SJSA1 (cell line): ENCODE results near the gene TARS1. TPM values are rescaled to one million over a fixed set of nuclear protein-coding genes. Genes with fewer than 3 reads are reported as not detected.

Source experiments
- DNase-seq, 2 experiments: peaks; one replicate each; pipeline ENCODE4 v3.0.0-alpha.2; 2015 to 2020; ENCODE audit warnings: low spot score in 2 of 2, low read depth in 1 of 2
- H3K27ac ChIP-seq: fragments of 250-450 bp; sonication (Bioruptor Pico); 2 replicates; pipeline ENCODE4 v1.5.1; 2020; ENCODE audit warnings: mild to moderate bottlenecking, moderate library complexity
- H3K27me3 ChIP-seq: fragments of 250-450 bp; sonication (Bioruptor Pico); replicated peaks from 2 replicates; pipeline ENCODE4 v1.5.1; 2020; ENCODE audit warnings: mild to moderate bottlenecking, moderate library complexity
- H3K36me3 ChIP-seq: fragments of 250-450 bp; sonication (Bioruptor Pico); 2 replicates; pipeline ENCODE4 v1.5.1; 2020; ENCODE audit warnings: mild to moderate bottlenecking
- H3K4me1 ChIP-seq: fragments of 250-450 bp; sonication (Bioruptor Pico); replicated peaks from 2 replicates; pipeline ENCODE4 v1.6.1; 2021; ENCODE audit warnings: mild to moderate bottlenecking
- H3K4me3 ChIP-seq: fragments of 250-450 bp; sonication (Bioruptor Pico); 2 replicates; pipeline ENCODE4 v1.5.1; 2020; ENCODE audit warnings: mild to moderate bottlenecking
- H3K9me3 ChIP-seq: fragments of 250-450 bp; sonication (Bioruptor Pico); replicated peaks from 2 replicates; pipeline ENCODE4 v1.5.1; 2020; ENCODE audit warnings: mild to moderate bottlenecking
- total RNA-seq: library from RNA; depleted of rRNA; stranded (reverse); fragments of >200 nt; shearing (Covaris generic); gene quantifications from 2 replicates; pipeline ENCODE4 v1.2.3, GENCODE V29; 2014; rRNA removed

The TARS1 gene
- total RNA-seq = 117 and 163 TPM in 2 replicates

GRCh38 chr5:33440482-33441240 is at the start of gene TARS1:
TSS of gene TARS1 (plus strand) at chr5:33440965. CDS start at chr5:33441087, 122 bp downstream.
- H3K27me3 ChIP-seq = no peaks in the 10 kb centered on the region
- peak; percentile 96 for DNase-seq
- no peaks in the 10 kb centered on the region for H3K9me3 ChIP-seq
- peaks cover 8% of the 10 kb centered on the region for H3K36me3 ChIP-seq
- 0 out of 2 replicates have a peak, but pooled peaks cover 3% of the 10 kb centered on the region for H3K4me1 ChIP-seq
- peak within 1 kb of the TSS; percentile 56 for H3K4me3 ChIP-seq
- H3K27ac ChIP-seq = peak within 1 kb of the TSS; percentile 77

- DNase-seq = no peak
- peaks cover 8% of the 10 kb centered on the region; the same call in 1 of the 2 replicates for H3K4me1 ChIP-seq
- H3K27ac ChIP-seq = no peak overlapping the region
- no peaks in the 10 kb centered on the region for H3K36me3 ChIP-seq
- no peak overlapping the region for H3K4me3 ChIP-seq
- H3K27me3 ChIP-seq = no peaks in the 10 kb centered on the region
- no peaks in the 10 kb centered on the region for H3K9me3 ChIP-seq
Measured at GRCh38 chr5:33398501-33398900, 42.3 kb upstream of the TARS1 start.

- Histone ChIP-seq H3K4me3 (no peak overlapping the region), H3K27me3 (no peaks in the 10 kb centered on the region), H3K36me3 (no peaks in the 10 kb centered on the region), H3K27ac (no peak overlapping the region), H3K4me1 (peaks cover 8% of the 10 kb centered on the region; the same call in 1 of the 2 replicates), H3K9me3 (no peaks in the 10 kb centered on the region)
- DNase-seq = no peak
Measured at GRCh38 chr5:33400675-33401074, 40.1 kb upstream of the TARS1 start.

GRCh38 chr5:33401482-33402390 is 39.0 kb upstream of the TARS1 start:
- DNase-seq = peak in 1 of 2 experiments; percentile 2
- H3K4me1 ChIP-seq = peaks cover 8% of the 10 kb centered on the region; the same call in 1 of the 2 replicates
- H3K27ac ChIP-seq = no peak overlapping the region
- H3K9me3 ChIP-seq = no peaks in the 10 kb centered on the region
- H3K36me3 ChIP-seq = no peaks in the 10 kb centered on the region
- H3K4me3 ChIP-seq = no peak overlapping the region
- no peaks in the 10 kb centered on the region for H3K27me3 ChIP-seq

GRCh38 chr5:33403187-33403586 is 37.6 kb upstream of the TARS1 start:
- Histone ChIP-seq H3K4me1 (peaks cover 8% of the 10 kb centered on the region; the same call in 1 of the 2 replicates), H3K36me3 (no peaks in the 10 kb centered on the region), H3K27ac (no peak overlapping the region), H3K9me3 (no peaks in the 10 kb centered on the region), H3K27me3 (no peaks in the 10 kb centered on the region), H3K4me3 (no peak overlapping the region)
- DNase-seq = no peak

GRCh38 chr5:33408816-33409215 is 31.9 kb upstream of the TARS1 start:
- no peak overlapping the region for H3K4me3 ChIP-seq
- H3K27me3 ChIP-seq = no peaks in the 10 kb centered on the region
- H3K4me1 ChIP-seq = no peaks in the 10 kb centered on the region
- H3K9me3 ChIP-seq = no peaks in the 10 kb centered on the region
- H3K36me3 ChIP-seq = no peaks in the 10 kb centered on the region
- H3K27ac ChIP-seq = no peak overlapping the region
- DNase-seq = no peak

- H3K4me1 ChIP-seq = no peaks in the 10 kb centered on the region
- no peaks in the 10 kb centered on the region for H3K27me3 ChIP-seq
- no peaks in the 10 kb centered on the region for H3K36me3 ChIP-seq
- H3K4me3 ChIP-seq = no peak overlapping the region
- DNase-seq = no peak
- no peak overlapping the region for H3K27ac ChIP-seq
- H3K9me3 ChIP-seq = no peaks in the 10 kb centered on the region
Measured at GRCh38 chr5:33409435-33410170, 31.2 kb upstream of the TARS1 start.

GRCh38 chr5:33410221-33410620 is 30.5 kb upstream of the TARS1 start:
- no peak for DNase-seq
- no peaks in the 10 kb centered on the region for H3K4me1 ChIP-seq
- no peaks in the 10 kb centered on the region for H3K27me3 ChIP-seq
- no peaks in the 10 kb centered on the region for H3K36me3 ChIP-seq
- no peak overlapping the region for H3K4me3 ChIP-seq
- no peak overlapping the region for H3K27ac ChIP-seq
- no peaks in the 10 kb centered on the region for H3K9me3 ChIP-seq

- H3K4me3 ChIP-seq = no peak overlapping the region
- H3K27ac ChIP-seq = no peak overlapping the region
- no peaks in the 10 kb centered on the region for H3K36me3 ChIP-seq
- DNase-seq = no peak
- no peaks in the 10 kb centered on the region for H3K9me3 ChIP-seq
- H3K4me1 ChIP-seq = no peaks in the 10 kb centered on the region
- H3K27me3 ChIP-seq = no peaks in the 10 kb centered on the region
Measured at GRCh38 chr5:33411498-33411897, 29.3 kb upstream of the TARS1 start.

GRCh38 chr5:33415811-33416354 is 24.9 kb upstream of the TARS1 start:
- Histone ChIP-seq H3K4me1 (no peaks in the 10 kb centered on the region), H3K9me3 (no peaks in the 10 kb centered on the region), H3K27me3 (no peaks in the 10 kb centered on the region), H3K36me3 (no peaks in the 10 kb centered on the region), H3K4me3 (no peak overlapping the region), H3K27ac (no peak overlapping the region)
- no peak for DNase-seq

GRCh38 chr5:33417632-33418031 is 23.1 kb upstream of the TARS1 start:
- Histone ChIP-seq H3K27ac (no peak overlapping the region), H3K4me1 (no peaks in the 10 kb centered on the region), H3K27me3 (no peaks in the 10 kb centered on the region), H3K36me3 (no peaks in the 10 kb centered on the region), H3K9me3 (no peaks in the 10 kb centered on the region), H3K4me3 (no peak overlapping the region)
- no peak for DNase-seq

- Histone ChIP-seq H3K4me1 (no peaks in the 10 kb centered on the region), H3K9me3 (no peaks in the 10 kb centered on the region), H3K27me3 (no peaks in the 10 kb centered on the region), H3K27ac (no peak overlapping the region), H3K36me3 (no peaks in the 10 kb centered on the region), H3K4me3 (no peak overlapping the region)
- DNase-seq = no peak
Measured at GRCh38 chr5:33420946-33421345, 19.8 kb upstream of the TARS1 start.

GRCh38 chr5:33422191-33422590 is 18.6 kb upstream of the TARS1 start:
- Histone ChIP-seq H3K4me1 (no peaks in the 10 kb centered on the region), H3K4me3 (no peak overlapping the region), H3K9me3 (no peaks in the 10 kb centered on the region), H3K27ac (no peak overlapping the region), H3K36me3 (no peaks in the 10 kb centered on the region), H3K27me3 (no peaks in the 10 kb centered on the region)
- DNase-seq = no peak
